Medulla oblongata (tissue), 1 donor: ENCODE measurements around the gene PRMT5.
"Not testable (repeated sequence)": the region's sequence is repeated elsewhere in the genome, so short reads cannot be mapped to it uniquely, and the experiment has no call there.

Experiments
- DNase-seq: peaks from one replicate; pipeline ENCODE4 v3.0.0-alpha.2; 2015; ENCODE audit errors: extremely low spot score

The PRMT5 gene

DNA sequence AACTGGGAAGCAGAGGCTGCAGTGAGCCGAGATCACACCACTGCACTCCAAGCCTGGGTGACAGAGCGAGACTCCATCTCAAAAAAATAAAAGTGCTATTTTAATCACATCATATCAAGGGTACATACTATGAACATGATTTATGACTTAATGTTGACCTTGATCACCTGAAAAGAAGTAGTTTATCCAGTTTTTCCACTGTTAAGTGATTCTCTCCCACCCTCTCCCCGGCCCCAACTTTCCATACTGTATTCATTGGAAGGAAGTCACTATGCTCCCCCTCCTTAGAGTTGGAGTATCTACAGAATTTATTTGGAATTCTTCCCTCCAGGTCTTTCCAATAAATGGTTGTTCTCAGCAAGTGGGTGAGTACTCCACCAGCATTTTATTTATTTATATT is 3.0 kb upstream of the PRMT5 start:
- DNase-seq, result no peak

DNA sequence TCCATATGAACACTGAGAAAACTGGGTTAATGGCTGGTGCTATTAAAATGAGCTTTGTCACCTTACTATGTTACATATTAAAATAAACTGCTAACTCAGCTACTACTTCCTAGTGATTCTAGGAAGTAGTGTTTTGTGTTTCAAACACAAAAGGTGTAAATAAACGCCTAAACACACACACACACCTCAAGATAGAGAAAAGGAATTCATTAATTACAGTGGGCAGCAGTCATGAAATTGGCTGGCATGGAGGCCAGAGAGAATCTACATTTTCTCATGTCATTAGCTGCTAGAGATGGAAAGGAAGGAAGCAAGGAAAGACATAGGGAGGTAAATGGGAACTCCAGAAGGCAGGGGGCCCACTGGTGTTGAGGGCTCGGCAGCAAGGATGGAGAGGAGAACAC is 787 bp upstream of the PRMT5 start:
- DNase-seq, result no peak

DNA sequence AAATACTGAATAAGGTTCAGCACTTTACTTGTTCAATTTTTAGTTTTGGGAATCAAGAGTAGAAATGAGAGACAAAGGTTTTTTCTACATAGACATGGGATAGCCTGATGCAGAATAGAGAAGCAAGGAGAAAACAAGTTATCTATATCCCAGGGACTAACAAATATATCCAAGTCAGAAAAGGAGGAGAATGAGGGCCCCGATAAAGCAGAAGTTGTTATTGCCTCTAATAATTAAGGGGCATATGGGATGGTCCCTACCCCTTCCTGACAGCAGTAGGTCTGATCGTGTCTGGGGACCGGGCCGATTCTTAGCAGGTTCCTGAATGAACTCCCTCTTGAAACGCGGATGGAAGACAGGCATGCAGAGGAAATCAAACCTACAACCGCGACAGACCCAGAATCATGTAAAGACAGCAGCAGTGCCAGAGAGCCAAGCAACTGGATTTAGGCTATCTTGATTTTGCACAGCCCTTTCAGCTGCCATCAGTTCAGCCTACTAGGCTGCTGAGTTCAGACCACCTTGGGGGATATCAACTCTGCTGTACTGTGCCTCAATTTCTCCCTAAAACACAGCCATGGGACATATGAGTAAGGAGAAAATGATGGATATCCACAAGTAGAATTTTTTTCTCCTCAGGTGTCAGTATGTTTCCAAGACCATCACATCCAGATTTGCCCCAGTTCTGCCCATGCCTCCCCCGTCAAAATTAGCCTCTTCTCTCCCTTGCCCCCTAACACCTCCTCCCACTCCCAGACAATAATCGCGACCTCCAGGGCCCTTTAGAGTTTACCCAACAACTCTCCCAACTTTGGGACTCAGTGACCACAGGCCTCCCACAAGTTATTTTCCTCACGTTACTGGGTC is 706 bp downstream of the PRMT5 start:
- DNase-seq, result no peak

- no peak for DNase-seq
Observed at GRCh38 chr14:22926316-22926715, 2.9 kb downstream of the PRMT5 start.

- DNase-seq, result no peak
Observed at GRCh38 chr14:22925513-22925912, 3.7 kb downstream of the PRMT5 start.

DNA sequence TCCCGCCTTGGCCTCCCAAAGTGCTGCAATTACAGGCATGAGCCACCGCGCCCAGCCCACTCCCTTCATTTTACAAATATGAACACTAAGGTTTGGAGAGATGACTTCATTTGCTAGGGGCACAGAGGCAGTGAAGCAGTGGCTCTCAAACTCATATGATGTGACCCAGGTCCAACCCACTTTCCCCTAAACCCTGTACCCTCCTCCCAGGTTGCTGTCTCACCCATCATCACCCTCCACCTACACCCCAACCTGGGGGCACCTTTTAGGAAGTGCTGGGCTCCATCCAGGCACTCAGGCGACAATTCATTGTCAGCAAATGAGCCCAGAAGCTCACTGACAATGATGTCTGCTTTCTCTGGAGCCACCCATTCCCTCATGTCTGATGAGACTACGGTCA is 5.4 kb downstream of the PRMT5 start:
- no peak for DNase-seq

- no peak for DNase-seq
Observed at GRCh38 chr14:22922294-22922693, 6.9 kb downstream of the PRMT5 start.

DNA sequence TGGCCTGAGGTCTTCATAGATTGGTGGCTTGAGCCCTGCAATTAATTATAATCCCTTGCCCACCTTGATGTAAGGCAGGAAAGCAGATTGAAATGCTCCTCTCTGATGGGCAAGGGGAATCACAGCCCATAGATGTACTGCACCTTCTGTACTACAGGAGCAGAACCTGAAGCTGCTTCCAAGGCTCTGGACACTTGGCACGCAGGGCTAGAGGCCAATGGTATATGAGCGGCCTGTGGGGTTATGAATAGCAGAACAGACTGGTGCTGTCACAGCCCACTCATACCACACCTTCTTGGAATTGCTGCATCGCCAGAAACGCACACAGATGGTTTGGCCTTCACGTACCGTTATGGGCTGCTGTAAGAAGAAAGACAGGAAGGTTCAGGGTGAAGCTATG is 8.5 kb downstream of the PRMT5 start:
- no peak for DNase-seq

GRCh38 chr14:22919601-22919921 is 9.6 kb downstream of the PRMT5 start:
- DNase-seq, result no peak

DNA sequence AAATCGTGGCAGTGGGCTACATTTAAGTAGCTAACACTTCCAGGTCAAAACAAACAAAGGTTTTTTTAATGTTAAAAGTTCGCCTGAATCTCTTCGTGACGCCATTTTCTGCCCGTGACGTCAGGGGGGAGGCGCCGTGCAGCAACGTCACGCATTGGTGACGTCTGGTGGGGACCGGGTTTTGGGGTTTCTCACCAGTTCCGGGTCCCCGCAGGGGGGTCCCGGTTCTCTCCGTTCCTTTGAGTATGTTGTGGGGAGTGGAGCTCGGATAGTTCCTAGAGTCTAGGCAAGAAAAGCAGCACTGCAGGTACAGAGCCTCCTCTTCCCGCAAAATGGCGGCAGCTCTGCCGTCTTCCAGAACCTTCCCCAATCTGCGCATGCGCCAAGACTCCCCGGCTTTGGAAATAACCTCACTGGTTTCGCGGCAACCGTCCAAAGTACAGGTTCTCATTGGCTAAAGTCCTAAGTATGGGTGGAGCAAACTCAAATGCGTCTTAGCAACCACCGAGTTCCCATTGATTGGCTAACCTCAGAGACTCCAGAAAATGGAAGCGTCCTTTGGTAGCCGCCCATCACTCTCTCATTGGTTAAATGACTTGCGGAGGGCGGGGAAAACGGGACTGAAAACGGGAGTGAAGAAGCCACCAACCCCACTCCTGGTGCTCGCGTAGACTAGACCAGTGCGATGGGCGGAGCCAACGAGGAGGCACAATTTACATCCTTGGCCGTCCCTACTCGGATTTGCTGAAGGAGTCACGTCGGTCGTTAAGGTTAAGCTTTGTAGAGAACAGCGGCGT is 10.2 kb downstream of the PRMT5 start, which contains the start of gene RBM23:
TSS of gene RBM23 (minus strand) at position 346 of the 797 bp plus-strand sequence.
- peak; percentile 100 for DNase-seq

- DNase-seq, result peak; percentile 30
Observed at GRCh38 chr14:22915886-22916521, 13.2 kb downstream of the PRMT5 start.

GRCh38 chr14:22914836-22915235 is 14.3 kb downstream of the PRMT5 start:
- DNase-seq, result not testable (repeated sequence)

GRCh38 chr14:22910916-22911315 is 18.3 kb downstream of the PRMT5 start:
- DNase-seq, result no peak

DNA sequence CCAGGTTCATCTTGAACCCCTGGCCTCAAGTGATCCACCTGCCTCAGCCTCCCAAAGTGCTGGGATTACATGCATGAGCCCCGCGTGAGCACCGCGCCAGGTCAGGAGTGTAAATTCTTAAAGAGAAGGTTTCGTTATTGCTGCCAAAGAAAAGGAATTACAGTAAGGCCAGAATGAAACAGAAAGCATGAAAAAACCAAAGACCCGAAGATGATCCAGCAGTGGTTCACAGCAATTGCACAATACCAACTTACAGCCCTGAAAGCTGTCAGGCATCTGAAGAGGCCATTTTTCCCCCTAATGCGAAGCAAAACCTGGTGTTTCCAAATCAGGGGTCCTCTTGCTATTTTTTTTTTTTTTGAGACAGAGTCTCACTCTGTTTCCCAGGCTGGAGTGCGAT is 20.6 kb downstream of the PRMT5 start:
- no peak for DNase-seq

- DNase-seq, result no peak
Observed at GRCh38 chr14:22907429-22907828, 21.7 kb downstream of the PRMT5 start.

DNA sequence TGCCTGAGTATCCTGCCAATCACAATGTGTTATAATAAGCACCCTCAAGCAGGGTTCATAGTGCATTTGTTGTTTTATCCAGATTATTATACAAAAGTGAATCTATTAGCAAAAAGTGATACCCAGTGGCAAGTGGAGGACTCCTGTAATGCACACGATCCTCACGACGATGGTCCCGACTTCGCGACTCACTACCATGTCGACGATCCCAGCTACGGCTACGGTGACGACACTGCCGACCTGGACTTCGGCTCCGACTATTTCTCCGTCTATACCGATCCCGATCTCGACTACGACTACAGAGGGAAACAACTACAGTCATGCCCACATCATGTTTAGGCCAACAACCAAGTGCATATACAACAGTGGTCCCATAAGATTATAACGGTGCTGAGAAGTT is 23.1 kb downstream of the PRMT5 start:
- DNase-seq, result no peak

GRCh38 chr14:22905627-22906026 is 23.5 kb downstream of the PRMT5 start:
- DNase-seq, result no peak

DNA sequence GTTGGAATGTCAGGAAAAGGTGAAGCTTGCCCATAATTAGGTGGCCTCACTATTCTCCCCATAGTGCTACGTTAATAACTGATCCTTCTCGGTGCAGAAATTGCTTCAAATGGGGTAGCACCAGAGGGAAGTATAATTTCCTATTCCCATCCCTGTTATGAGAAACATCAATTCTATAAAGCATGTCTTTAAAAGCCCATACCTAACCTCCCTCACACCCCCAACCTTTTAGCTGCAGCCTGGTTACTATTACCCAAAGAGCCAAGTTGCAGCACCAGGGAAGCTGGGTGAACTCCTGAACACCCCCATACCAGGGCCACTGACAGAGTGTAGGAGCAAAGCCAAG is 25.5 kb downstream of the PRMT5 start:
- DNase-seq, result no peak

- no peak for DNase-seq
Observed at GRCh38 chr14:22901799-22902198, 27.4 kb downstream of the PRMT5 start.

DNA sequence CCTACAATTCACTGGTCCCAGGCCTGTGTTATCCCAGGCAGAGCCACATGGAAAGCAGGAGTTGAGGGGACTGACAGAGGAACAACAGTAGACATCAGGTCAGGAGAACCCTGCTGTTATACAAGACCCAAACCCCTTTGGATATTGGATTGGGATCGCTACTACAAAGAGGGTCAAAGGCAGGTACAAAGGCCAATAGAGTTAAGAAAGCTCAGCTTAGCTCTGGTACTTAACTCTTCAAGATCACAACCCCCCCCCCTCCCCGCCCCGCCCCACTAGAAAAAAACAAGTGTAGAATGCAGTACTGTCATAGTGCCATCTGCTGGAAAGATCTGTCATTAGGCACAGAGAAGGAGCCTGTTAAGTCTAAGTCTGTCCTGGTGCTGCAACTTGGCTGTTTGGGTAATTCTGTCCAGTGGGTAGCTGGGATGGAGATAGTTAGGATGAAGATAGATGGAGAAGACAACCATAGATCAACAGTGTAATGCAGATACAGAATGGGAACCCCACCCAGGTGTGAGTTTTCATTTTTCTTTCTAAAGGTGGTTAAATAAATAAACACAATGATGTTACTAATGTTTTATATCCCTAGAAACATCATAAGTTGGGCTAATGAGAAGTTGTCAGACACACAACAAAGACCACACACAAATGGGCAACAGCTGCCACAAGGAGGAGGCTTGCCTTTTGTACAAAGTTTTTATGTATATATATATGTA is 28.9 kb downstream of the PRMT5 start:
- DNase-seq, result peak; percentile 69

- DNase-seq, result no peak
Observed at GRCh38 chr14:22898302-22899090, 30.7 kb downstream of the PRMT5 start.
